D341Med (cell line): ENCODE results near the gene CCDC149.

ENCODE experiments used
- DNase-seq: peaks from one replicate; pipeline ENCODE4 v3.0.0; 2012; ENCODE audit warnings: low spot score

Gene CCDC149

GRCh38 chr4:24881508-24882196 is 31.2 kb downstream of the CCDC149 start:
- DNase-seq, result no peak

DNA sequence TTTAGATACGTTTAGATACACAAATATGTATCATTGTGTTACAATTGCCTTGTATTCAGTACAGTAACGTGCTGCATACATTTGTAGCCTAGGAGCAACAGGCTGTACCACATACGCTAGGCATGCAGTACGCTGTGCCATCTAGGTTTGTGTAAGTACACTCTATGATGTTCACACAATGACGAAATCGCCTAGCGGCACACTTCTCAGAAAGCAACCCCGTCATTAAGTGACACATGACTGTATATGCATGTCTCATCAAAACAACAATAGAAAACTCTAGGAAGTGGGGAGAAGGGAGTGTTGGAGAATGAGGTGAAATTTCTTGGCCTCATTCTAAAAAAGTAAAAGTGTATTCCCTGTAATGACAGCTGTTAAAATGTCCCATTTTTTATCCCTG is 32.7 kb downstream of the CCDC149 start:
- no peak for DNase-seq

DNA sequence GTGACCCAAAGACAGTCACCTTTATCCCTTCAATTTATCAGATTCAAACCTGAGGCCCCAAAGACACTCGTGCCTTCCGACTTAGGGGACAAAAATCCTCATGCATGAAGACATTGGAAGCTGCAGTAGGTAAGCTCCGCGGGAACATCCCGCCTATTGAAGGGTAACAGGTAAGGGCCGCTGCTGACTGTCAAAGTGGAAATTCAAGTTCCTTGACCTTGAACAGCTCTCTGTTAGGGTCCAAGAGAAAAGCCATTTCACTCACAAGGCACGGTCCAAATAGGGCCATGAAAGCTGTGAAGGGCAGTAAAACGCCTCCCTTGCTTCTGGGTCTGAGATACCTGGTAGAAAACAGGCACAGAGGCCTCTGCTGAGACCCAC is 34.2 kb downstream of the CCDC149 start:
- DNase-seq, result no peak

GRCh38 chr4:24877868-24878635 is 34.8 kb downstream of the CCDC149 start:
- no peak for DNase-seq

- DNase-seq, result no peak
Measured at GRCh38 chr4:24876431-24876830, 36.4 kb downstream of the CCDC149 start.

DNA sequence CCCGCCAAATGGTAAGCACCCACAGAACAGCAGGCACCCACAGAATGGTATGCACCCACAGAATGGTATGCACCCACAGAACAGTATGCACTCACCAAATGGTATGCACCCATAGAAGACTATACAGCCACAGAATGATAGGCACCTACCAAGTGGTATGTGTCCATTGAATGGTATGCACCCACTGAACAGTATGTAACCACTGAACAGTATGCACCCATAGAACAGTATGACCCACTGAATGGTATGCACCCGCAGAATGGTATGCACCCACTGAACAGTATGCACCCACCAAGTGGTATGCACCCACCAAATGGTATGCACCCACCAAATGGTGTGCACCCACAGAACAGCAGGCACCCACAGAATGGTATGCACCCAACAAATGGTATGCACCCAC is 40.1 kb downstream of the CCDC149 start:
- no peak for DNase-seq

- DNase-seq, result no peak
Measured at GRCh38 chr4:24871210-24871609, 41.6 kb downstream of the CCDC149 start.

GRCh38 chr4:24867766-24868296 is 45.0 kb downstream of the CCDC149 start:
- no peak for DNase-seq

- no peak for DNase-seq
Measured at GRCh38 chr4:24867251-24867650, 45.6 kb downstream of the CCDC149 start.

DNA sequence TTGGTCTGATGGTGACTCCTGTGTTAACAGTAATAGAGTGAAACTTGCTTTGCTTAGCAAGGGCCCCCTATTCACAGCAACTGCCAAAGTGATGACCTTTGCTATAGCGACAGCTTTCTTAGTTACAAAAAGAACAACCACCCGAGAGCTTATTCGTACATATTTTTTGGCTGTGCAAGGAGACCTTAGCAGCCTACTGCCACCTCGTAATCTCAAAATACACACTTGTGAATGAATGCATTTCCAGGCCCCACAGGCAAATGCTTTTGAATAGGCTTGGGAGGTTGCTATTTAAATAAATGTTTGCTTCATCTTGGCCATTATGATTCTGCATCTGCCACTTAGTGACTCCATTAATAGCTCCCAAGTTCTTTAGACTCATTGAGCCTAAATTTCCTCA is 47.4 kb downstream of the CCDC149 start:
- DNase-seq, result no peak

DNA sequence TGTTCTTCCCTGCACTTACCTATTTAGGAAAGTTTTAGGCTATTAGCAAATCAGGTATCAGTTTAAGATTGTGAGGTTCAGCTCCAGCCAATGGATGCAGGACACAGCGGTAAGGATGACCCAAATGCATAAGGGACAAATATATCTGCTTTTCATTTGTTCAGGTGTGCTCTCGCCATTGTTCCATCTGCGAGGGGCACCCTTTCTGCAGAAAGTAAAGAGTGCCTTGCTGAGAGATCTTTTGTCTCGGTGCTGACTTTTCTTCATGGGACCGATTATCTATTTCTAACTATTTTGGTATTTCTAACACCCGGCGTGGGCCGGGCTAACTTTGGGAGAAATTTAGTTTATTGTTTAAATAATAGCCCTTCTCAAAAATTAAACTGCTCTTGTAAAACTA is 49.0 kb downstream of the CCDC149 start:
- DNase-seq, result no peak

DNA sequence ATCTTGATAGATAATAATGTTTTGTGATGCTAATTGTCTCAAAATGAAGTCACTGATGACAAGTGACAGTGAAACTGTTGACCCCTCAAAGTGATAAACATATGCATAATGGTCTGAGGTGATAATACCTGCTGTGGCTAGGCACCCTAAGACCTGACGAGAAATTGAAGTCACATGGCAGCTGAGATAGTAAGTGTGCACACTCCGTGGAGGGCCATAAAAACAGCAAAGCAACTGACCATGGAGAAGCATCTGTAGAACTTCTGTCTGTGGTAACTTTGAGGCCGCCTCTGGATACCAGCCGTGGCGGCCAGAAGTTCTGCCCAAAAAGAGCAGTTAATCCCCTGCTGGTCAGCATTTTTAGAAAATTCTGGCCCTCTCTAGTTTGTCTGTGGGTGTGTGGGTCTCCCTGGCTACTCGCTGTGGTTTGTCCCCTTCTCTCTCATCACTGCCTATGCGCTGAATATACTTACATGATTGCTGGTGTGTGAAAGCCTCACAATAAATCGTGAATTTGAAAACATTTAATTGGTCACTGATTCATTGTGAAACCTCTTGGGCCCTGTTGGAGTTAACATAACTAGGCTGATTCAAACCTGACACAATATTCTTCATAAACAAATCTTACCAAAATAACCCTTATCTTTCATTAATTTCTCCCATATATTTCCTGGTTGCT is 50.6 kb downstream of the CCDC149 start:
- no peak for DNase-seq

- DNase-seq, result no peak
Measured at GRCh38 chr4:24858550-24858949, 54.3 kb downstream of the CCDC149 start.

- DNase-seq, result no peak
Measured at GRCh38 chr4:24858026-24858425, 54.8 kb downstream of the CCDC149 start.

- peak; percentile 53 for DNase-seq
Measured at GRCh38 chr4:24856586-24856985, 56.3 kb downstream of the CCDC149 start.

DNA sequence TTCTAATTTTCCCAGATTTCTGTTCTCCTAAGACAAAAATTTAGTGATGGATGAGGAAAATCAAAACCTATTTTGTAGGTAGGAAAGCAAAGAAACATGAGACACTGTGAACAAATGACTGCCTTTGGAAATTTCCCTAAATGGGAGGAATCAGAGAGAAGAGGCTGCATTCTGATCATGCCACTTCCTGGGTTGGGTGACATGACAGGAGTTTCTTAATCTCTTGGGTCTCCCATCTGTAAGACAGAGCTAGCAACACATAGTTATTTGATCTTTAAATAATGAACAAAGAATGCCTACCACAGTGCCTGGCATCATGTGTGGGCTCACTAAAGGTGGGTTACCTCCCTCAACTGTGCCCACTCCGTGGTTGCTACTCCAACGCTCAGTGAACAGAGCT is 57.1 kb downstream of the CCDC149 start:
- DNase-seq, result no peak

DNA sequence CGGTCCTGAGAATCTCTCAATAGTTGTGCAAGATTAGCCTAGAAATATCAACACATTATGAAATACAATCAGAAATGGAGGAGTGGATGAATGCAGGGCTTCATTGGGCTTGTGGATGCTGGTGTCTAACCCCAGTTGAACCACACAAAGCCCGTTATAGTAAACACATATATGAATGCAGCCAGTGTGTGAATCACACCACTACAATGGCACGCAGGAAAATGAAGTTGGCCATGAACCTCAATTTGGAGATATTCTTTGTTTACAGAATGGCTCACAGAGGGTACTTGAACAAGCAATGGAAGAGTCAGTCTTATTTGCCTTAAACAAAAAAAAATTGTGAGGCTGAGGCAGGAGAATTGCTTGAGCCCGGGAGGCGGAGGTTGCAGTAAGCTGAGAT is 59.7 kb downstream of the CCDC149 start:
- no peak for DNase-seq

DNA sequence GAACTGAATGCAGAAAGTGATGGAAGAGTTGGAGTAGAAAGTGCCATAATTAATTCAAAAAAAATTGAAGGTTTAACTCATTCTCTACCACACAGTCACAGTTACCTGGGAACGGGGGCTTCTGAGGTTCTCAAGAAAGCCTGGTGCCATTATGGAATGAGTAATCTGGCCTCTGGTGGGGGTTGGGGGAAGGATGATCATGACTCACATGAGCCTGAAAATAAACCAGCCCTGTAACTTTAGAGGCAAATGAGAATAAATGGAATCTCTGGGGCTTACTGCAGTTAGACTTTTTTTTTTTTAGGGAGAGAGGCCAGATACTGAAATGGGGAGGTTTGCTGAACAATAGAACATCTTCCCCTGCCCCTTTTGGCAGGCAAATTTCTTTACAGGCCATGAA is 62.2 kb downstream of the CCDC149 start:
- no peak for DNase-seq

GRCh38 chr4:24849756-24850155 is 63.1 kb downstream of the CCDC149 start:
- no peak for DNase-seq

- DNase-seq, result no peak
Measured at GRCh38 chr4:24849351-24849750, 63.5 kb downstream of the CCDC149 start.

DNA sequence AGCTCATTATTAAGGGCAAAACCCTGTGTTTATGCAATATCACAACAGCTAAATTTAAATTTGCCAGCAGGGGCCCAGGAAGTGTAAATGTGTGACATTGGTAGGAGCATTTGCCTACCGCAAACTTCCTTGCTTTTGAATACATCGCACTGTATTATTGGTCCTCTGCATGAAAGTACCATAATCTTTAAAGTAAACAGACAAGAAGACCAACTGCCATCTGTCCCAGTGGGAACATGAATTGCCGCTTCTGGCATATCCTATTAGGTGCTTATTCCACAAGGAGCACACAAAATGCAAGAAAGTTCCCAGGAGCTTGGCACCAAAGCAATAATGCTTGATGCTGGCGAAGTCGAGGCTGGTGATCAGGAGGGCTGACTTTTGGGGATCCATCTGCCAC is 66.1 kb downstream of the CCDC149 start:
- DNase-seq, result peak; percentile 41

DNA sequence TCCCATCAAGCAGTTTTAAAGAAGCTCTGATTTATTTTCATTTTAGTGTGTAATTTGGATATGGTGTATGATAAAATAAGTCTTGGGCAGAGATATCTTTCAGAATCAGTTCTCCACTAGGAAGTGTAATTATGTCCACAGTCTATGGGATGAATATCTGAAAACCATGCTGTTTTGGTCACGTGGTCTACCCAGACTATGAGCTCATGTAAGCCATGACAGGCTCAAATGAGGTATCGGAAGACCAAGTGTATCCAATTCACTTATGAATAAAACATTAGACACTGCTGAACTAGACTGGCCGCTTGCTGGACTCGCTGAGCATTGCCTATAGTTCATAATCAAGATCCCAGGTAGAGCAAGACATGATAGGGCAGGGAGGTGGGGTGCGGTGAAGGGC is 66.9 kb downstream of the CCDC149 start:
- no peak for DNase-seq

DNA sequence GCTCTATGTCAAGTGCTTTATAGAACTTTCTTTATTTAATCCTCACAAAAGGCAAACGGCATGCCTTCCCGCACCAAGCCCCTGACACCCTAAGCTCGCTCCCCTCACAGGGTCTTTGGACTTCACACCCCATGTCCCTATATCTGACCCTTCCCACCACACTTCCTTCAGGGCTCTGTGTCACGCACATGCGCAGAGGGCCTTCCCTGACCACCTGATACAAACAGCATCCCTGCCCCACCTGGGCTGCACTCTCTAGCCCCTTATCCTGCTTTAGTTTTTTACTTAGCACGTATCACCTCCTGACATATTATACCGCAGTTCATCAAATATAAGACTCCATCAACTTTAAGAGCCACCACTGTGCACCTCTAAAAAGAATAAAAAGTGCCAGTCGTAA is 67.7 kb downstream of the CCDC149 start:
- no peak for DNase-seq
